ENCODE results near the gene PGAP2. TPM values are rescaled to one million over a fixed set of nuclear protein-coding genes. Genes with fewer than 3 reads are reported as not detected.
A peak's percentile ranks its signal among the peaks of the same experiment; 100 is the strongest.

Gene PGAP2
- total and polyA plus RNA-seq, 2 of the 13 experiments (the other 11 are each of a cell fraction or from before 2014, with no cell fraction given), result 21.5 to 47.8 TPM

DNA sequence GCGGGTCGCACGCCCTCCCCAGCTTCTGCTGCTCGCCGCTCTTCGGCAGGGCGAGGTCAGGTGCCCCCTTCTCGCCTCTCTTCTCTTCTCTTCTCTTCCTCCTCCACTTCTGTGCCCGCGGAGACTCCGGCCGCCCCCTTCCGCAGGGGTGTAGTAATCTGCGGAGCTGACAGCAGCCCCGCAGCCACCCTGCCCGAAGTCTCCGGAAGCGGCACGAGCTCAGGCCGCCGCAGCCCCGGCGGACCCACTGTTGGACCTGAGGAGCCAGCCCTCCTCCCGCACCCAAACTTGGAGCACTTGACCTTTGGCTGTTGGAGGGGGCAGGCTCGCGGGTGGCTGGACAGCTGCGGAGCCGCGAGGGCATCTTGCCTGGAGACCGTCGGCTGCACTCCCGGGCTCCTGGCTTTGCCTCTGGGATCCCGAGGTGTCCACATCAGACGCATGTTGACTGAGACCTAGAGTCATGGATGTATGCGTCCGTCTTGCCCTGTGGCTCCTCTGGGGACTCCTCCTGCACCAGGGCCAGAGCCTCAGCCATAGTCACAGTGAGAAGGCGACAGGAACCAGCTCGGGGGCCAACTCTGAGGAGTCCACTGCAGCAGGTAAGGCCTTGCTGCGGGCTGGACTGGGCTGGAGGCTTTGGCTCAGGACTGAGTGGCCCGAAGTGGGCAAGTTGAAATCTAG lies 47.6 kb downstream of the PGAP2 start (continued):
- TF ChIP-seq ZNF557 (CRISPR knock-in tag; IDR thresholded peaks at IDR 0.05), result 0 out of 2 replicates have a peak, but pooled peaks have one; percentile 24
- 0 out of 2 replicates have a peak, but pooled peaks have one; percentile 17 for TF ChIP-seq ZNF558 (CRISPR knock-in tag; IDR thresholded peaks at IDR 0.05; ENCODE audit: borderline replicate concordance)
- TF ChIP-seq ESRRA (CRISPR knock-in tag; IDR thresholded peaks at IDR 0.05; ENCODE audit: low read depth), result 0 out of 2 replicates have a peak, but pooled peaks have one; percentile 39
- TF ChIP-seq ZNF550 (CRISPR knock-in tag; IDR thresholded peaks at IDR 0.05; ENCODE audit: borderline replicate concordance), result 0 out of 2 replicates have a peak, but pooled peaks have one; percentile 47
- no peak for TF ChIP-seq KLF11 (CRISPR knock-in tag; IDR thresholded peaks at IDR 0.05)
- TF ChIP-seq, protein P1, sequence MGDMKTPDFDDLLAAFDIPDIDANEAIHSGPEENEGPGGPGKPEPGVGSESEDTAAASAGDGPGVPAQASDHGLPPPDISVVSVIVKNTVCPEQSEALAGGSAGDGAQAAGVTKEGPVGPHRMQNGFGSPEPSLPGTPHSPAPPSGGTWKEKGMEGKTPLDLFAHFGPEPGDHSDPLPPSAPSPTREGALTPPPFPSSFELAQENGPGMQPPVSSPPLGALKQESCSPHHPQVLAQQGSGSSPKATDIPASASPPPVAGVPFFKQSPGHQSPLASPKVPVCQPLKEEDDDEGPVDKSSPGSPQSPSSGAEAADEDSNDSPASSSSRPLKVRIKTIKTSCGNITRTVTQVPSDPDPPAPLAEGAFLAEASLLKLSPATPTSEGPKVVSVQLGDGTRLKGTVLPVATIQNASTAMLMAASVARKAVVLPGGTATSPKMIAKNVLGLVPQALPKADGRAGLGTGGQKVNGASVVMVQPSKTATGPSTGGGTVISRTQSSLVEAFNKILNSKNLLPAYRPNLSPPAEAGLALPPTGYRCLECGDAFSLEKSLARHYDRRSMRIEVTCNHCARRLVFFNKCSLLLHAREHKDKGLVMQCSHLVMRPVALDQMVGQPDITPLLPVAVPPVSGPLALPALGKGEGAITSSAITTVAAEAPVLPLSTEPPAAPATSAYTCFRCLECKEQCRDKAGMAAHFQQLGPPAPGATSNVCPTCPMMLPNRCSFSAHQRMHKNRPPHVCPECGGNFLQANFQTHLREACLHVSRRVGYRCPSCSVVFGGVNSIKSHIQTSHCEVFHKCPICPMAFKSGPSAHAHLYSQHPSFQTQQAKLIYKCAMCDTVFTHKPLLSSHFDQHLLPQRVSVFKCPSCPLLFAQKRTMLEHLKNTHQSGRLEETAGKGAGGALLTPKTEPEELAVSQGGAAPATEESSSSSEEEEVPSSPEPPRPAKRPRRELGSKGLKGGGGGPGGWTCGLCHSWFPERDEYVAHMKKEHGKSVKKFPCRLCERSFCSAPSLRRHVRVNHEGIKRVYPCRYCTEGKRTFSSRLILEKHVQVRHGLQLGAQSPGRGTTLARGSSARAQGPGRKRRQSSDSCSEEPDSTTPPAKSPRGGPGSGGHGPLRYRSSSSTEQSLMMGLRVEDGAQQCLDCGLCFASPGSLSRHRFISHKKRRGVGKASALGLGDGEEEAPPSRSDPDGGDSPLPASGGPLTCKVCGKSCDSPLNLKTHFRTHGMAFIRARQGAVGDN (CRISPR knock-in tag; IDR thresholded peaks at IDR 0.05), result peak; percentile 82
- TF ChIP-seq MTA1 (CRISPR knock-in tag; IDR thresholded peaks at IDR 0.05; ENCODE audit: borderline replicate concordance), result peak; percentile 80; the same call in 1 of the 2 replicates
- peak; percentile 52; the same call in 1 of the 2 replicates for TF ChIP-seq TFDP2 (CRISPR knock-in tag; IDR thresholded peaks at IDR 0.05)
- TF ChIP-seq ATF7 (IDR thresholded peaks at IDR 0.05), result no peak
- TF ChIP-seq ATF7 (CRISPR knock-in tag; IDR thresholded peaks at IDR 0.05), result peak; percentile 79
- TF ChIP-seq KAT7 (CRISPR knock-in tag; IDR thresholded peaks at IDR 0.05; ENCODE audit: borderline replicate concordance), result 0 out of 2 replicates have a peak, but pooled peaks have one; percentile 32
- TF ChIP-seq, protein P2, sequence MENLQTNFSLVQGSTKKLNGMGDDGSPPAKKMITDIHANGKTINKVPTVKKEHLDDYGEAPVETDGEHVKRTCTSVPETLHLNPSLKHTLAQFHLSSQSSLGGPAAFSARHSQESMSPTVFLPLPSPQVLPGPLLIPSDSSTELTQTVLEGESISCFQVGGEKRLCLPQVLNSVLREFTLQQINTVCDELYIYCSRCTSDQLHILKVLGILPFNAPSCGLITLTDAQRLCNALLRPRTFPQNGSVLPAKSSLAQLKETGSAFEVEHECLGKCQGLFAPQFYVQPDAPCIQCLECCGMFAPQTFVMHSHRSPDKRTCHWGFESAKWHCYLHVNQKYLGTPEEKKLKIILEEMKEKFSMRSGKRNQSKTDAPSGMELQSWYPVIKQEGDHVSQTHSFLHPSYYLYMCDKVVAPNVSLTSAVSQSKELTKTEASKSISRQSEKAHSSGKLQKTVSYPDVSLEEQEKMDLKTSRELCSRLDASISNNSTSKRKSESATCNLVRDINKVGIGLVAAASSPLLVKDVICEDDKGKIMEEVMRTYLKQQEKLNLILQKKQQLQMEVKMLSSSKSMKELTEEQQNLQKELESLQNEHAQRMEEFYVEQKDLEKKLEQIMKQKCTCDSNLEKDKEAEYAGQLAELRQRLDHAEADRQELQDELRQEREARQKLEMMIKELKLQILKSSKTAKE (CRISPR knock-in tag; IDR thresholded peaks at IDR 0.05; ENCODE audit: borderline replicate concordance), result peak; percentile 56; the same call in 1 of the 2 replicates
- no peak for TF ChIP-seq LCORL (IDR thresholded peaks at IDR 0.05)
- TF ChIP-seq LCORL (CRISPR knock-in tag; IDR thresholded peaks at IDR 0.05), result peak; percentile 59; the same call in 1 of the 2 replicates
- 0 out of 2 replicates have a peak, but pooled peaks have one; percentile 1 for TF ChIP-seq POLR2G (IDR thresholded peaks at IDR 0.05; ENCODE audit: low read depth, low read length)
- TF ChIP-seq ZSCAN25 (CRISPR knock-in tag; IDR thresholded peaks at IDR 0.05), result peak; percentile 92
- TF ChIP-seq, protein P3, sequence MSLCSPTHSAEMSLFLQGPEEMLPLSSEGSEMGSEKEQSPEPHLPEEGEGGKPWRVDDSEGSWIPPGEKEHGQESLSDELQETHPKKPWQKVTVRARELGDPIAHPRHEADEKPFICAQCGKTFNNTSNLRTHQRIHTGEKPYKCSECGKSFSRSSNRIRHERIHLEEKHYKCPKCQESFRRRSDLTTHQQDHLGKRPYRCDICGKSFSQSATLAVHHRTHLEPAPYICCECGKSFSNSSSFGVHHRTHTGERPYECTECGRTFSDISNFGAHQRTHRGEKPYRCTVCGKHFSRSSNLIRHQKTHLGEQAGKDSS (CRISPR knock-in tag; IDR thresholded peaks at IDR 0.05; ENCODE audit: borderline replicate concordance, low read depth), result no peak

All from HepG2 (cell line).